GM10266 (cell line): Measurements from ENCODE around the gene TRPV6.

Experiments used
- DNase-seq: peaks from one replicate; pipeline ENCODE4 v3.0.0; 2012; ENCODE audit errors: extremely low spot score
- CTCF ChIP-seq: IDR thresholded peaks from 2 replicates; pipeline ENCODE4 v1.5.1; 2012; ENCODE audit warnings: mild to moderate bottlenecking, low read depth; ENCODE audit not compliant: control insufficient read depth, insufficient read depth; ENCODE audit errors: missing control alignments

The TRPV6 gene

DNA sequence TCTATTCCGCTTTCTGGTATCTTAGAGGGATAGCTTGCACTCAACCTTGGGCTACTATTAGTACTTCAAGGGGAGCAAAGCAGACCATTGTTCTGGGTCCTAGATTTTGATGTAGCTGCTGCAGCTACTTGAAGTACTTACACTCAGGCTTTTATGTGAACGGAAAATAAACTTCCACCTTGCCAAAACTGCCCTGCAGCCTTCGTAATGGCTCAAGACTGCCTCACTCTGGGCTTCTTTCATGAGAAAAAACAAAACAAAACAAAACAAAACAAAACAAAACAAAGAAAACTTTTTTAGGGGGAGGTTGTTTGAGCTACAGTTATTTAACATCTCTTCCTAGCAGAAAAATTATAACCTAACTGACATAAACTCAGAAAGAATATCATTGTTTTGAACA lies 50.1 kb downstream of the TRPV6 start:
- no peak for DNase-seq
- no peak for TF ChIP-seq CTCF

DNA sequence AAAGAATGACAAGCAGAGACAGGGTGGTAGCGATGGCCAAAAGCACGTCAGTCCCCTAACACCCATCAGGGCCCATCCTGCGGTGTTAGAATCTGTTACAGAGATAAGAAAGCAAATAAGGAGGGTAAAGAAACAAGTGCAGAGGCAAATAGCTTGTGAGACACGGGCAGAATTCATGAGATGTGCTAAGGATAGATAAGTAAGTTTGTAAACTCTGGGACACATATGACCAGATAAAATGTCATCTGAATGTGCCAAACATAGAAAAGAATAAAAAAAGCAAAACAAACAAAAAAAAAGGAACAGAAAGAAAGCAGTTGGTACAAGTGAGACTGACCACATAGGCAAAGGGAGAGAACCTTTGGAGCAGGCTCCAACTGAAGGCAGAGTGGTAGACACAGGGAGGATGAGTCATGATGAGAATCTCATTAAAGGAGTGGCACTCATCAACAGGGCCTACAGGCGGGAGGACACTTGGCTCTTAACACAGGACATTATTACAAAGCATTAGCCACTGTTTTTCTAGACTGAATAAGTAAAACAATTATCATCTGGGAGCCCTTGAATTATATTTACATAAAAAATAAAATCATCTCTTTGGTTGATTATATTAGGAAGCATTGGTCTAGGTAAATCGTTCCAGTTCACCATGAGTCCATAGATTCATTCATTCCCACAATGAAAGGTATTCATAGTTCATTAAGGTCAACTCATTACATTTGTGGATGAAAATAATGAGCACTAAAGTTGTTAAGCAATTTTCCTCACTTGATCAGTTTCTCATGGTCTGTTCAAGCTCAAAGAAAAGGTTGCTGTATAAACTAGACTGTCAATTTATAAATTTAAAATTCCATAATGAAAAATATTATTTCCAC lies 52.1 kb downstream of the TRPV6 start:
- no peak for TF ChIP-seq CTCF
- DNase-seq, result no peak

DNA sequence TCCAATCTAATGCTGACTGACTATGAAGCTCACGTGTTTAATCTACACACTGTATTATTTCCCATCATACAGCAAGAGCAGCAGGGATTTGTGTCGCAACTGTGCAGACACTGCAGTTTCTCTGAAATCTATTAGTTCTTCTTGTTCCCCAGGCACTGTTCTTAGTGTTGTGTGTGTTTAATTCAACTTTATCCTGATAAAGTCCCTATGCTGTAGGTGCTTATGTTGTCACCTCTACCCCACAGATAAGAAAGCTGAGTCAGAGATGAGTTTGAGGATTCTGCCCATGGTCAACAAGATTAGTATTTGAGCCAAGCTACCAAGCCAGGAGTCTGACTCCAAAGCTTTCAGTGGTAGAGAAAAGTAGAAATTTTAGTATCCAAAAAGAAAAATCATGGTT lies 53.1 kb downstream of the TRPV6 start:
- TF ChIP-seq CTCF, result no peak
- no peak for DNase-seq

- no peak for TF ChIP-seq CTCF
- no peak for DNase-seq
Observed at GRCh38 chr7:142827951-142828500, 57.5 kb downstream of the TRPV6 start.

- DNase-seq, result no peak
- TF ChIP-seq CTCF, result no peak
Observed at GRCh38 chr7:142822714-142823113, 62.8 kb downstream of the TRPV6 start.
